Islet of Langerhans (tissue), 1 donor: ENCODE results near the gene NOP58.
"Not testable (repeated sequence)": the region's sequence is repeated elsewhere in the genome, so short reads cannot be mapped to it uniquely, and the experiment has no call there.

Source experiments
- FAIRE-seq: peaks from one replicate; lab custom pipeline; 2011; peaks lifted over from hg19 to GRCh38; lab: Jason Lieb, UNC

NOP58 gene

DNA sequence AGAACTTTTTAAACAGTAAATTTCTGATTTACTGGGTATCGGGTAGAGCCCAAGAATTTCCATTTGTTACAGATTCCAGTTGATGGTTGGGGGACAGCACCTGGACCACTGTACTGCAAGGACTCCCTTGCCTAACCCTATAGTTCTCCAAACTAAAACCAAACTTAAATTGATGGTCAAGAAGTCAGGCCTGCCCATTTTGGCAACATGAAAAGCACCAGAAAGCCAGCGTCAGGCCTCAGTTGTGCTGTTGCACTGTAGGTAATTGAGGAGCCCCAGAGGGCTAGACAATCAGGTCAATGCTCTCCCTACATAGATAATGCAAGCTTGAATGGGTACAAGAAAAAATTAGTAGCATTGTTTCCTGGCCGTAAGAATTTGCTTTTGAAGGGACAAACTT, 40.5 kb downstream of the NOP58 start:
- FAIRE-seq = no peak

DNA sequence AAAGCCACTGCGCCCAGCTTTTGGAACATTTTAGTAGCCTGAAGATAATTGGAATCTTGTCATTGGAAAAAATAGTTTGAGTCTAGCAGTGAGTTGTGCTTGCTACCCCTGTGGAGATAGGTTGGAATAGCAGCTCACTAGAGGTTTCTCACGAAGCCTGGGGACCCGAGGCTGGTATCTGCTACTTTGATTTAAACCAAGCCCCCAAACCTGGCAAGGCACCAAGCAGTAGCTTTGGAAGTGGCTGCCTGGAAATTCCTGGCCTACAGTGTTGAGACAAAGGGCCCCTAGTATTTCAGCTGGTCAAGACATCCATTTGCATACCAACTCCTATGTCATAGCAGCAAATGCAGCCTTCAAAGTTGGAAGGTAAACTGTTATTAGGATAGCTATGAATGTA, 42.1 kb downstream of the NOP58 start:
- no peak for FAIRE-seq

DNA sequence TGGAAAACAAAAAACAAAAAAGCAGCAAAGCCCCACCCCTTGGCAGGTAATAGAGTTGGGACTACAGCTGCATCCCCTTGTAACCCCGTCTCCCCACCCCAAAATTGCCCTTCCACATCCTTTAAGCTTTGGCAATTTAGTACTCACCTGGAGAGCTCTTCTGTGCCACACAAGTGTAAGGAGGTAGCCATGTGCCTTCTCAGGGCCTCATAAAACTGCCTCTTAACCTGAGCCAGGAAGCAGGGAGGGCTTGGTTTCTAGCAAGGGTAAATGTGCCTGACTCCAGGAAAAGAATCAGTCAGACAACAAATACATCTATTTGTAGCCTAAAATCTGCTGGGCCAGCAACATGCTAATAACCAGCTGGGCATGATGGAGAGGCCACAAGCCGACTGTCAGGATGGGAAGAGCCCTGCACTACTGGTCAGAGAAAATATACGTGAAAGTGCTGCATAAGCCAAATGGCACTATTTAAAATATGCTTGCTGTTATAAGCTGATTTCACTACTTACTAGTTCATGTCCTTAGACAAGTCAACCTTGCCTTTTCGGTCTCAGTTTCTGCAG, 46.3 kb downstream of the NOP58 start:
- peak; percentile 95 for FAIRE-seq

DNA sequence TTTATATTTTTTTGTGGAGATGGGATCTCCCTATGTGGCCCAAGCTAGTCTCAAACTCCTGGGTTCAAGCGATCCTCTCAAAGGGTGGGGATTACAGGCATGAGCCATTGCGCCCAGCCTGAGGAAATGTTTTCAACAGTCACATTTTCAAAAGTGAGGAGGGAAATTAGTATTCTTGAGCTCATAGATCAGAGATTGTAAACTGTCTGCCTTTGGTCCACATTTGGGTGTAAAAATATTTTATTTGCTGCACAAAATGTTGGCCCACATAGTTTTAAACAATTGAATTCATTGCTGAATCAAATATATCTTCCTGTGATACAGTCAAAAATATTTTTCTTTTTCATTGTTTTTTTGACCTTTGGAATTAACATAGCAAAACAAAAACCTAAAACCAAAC, 48.6 kb downstream of the NOP58 start:
- no peak for FAIRE-seq

DNA sequence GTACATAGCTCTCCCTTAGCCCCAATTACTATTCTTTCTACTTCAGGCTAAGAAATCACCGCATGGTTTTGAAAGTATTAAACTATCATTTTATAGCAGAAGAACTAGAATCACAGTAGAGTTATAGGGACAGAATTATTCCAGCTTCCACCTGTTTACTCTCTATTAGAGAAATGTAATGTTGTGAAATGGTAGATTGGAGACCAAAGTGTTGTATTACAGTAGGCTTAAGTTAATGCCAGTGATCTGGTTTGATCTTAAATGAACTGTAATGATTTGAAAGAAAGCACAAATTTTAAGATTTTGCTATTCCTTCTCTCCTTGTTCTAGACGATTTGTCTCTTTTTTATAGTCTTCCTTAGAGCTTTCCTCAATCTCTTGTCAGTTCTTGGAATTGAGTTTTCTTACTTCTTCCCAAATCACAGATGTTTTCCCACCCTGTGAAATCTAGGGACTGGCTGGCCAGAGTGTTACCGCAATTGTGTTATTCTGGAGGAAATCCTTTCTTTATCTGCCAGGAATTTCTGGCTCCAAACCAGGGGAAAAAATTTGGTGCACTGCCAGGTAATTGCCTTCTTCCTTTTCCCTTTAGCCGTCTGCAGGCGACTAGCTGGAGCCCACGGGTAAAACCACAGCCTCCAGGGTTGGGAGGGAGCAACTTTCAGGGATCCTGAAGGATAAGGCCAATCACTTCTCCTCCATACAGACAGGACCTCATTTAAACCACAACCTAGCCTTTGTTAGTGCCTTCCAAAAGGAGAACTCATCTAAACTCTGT, 51.7 kb downstream of the NOP58 start:
- FAIRE-seq = no peak

DNA sequence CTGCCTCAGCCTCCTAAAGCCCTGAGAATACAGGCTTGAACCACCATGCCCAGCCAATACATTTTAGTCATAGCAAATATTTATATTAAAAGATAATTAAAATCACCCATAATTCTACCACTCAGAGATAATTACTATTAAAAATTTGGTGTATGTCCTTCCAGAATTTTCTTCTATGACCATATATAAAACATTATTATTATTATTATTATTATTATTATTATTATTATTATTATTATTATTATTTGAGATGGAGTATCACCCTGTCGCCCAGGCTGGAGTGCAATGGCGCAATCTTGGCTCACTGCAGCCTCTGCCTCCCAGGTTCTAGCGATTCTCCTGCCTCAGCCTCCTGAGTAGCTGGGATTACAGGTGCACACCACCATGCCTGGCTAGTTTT, 54.8 kb downstream of the NOP58 start:
- FAIRE-seq = not testable (repeated sequence)

DNA sequence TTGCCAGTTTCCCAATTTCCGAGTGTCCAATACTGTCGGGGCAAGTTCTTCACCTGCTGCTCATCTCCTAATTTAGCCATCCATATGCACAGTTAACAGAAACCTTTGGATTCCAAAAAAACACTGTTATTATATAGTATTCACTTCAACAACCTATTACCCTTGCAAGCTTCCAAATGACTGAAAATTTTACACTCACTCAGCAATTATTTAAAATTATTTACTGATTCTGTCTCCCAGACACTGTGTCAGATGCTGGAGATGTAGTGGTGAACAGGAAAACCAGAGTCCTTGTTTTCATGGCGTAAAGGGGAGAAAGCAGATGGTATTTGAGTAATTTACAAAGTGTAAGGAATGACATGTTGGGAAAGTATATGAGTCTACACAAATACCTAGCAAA, 56.9 kb downstream of the NOP58 start:
- FAIRE-seq = no peak

DNA sequence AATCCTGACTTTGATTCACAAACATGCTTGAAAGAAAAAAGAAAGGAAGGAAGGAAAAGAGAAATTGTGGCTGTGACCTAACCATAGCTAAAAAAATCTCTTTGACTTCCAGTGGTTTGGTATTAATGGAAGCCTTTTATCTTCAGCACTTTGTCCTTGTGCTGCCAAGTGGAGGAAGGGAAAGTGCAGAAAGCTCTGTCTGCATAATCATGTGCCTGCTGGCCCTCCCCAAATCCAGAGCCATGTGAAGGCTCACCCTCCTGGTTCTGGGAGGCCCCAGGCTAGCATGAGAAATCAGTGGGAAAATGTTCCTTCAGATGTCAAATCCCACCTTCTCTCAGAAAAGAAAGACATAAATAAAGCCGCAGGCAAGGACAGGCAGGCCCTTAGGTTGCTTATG, 62.3 kb downstream of the NOP58 start:
- no peak for FAIRE-seq

DNA sequence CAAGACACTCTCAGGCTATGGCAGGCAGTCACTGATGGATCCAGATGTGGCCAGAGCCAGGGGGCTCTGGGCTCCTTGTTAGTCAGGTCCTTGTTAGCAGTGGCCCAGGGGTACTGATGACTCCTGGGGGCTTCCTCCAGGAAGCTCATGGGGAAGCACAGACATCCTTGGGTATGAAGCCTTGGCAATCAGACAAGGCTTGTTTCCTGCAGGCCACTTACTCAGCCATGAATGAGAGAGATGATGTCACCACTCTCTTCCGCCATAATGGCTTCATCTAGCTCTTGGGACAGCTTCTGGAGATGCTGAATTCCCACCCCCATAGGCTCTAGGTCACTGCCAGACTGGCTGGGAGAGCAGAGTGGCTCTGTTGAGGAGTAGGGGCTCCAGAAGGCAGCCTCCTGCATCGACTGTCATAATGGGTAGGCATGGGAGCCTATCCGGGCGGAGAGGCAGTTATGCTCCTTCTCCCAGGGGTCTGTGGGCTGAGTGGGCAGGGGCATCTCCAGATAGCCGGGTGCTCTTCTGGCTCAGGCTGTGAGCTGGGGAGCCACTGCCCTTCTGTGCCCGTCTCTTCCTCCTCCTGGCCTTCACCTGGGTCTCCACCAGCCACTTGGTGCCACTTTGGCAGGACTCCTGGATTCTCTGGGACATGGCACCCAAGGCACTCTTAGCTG, 70.4 kb downstream of the NOP58 start:
- FAIRE-seq = no peak

DNA sequence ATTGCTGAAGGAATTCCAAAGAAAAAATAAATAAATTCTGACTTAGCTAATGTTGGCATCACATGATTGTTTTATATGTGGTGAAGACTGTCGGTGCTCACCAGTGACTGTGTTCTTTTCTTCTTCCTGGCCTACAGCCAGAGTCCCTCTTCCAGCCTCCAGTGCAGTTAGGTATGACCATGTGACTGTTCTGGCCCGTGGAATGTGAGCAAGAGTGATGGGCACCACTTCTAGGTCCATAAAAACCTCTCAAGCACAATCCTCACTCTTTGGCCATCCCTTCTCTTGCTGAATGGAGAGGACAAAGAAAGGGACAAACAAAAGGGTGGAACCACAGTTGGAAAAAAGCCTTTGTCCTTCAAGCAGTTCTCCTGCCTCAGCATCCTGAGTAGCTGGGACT, 71.6 kb downstream of the NOP58 start:
- no peak for FAIRE-seq

DNA sequence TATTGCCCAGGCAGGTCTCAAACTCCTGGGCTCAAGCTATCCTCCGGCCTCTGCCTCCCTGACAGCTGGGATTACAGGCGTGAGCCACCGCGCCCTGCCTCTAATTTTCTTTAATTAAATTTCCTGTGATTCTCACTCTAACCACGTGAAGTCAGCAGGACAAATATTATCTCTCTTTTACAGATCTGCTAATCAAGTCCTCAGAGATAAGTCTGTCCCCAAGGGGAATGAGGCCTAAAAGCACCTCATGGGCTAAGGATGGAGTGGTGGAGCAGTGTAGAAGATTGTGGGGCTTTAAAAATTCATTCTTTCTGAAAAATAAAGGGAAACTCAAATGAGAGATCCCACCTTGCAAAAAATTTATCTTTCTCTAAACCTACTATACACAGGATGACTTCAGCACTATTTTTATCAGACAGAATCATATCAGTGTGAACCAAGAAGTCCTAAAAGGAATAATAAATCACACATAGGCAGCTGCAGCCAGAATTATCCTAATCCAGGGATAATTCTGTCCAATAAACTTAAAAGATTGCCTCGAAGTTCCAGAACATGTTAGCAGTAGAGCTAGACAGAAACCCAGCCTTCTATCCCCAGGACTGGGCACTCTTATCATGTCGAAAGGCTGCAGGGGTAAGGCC, 72.3 kb downstream of the NOP58 start:
- no peak for FAIRE-seq

DNA sequence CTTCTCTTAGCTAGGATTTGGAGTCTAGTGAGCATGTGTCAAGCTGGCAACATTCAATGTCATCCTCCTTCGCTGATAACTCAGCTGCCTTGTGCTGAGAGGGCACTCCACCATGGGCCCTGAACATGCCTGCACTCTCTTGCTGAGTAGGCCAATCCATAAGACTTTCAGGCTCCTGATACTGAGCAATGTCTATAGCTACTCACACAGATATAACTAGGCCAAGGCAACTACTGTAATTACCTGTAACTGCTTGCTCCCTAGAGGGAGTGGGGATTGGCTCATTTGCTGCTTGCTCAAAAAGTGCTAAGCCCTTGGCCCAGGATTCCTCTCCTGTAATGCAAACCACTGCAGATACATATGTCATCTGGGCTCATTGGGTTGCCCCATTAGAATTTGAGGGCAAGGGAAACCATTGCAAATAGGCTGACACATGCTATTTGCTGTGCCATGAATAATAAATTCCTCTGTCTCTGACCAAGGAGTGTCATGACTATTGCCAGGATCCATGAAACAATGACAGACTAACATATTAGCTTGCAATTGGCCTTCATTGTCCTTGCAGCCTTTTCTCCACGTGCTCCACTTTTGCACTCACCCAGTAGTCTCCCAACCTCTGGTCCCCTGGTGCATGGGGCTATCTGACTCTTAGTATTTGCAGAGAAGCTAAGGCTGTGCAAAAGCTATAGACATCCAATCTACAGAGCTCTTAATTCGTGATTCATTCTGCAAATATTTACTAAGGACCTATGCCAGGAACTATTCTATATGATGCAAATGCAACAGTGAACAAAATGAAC, 73.7 kb downstream of the NOP58 start:
- FAIRE-seq = no peak

DNA sequence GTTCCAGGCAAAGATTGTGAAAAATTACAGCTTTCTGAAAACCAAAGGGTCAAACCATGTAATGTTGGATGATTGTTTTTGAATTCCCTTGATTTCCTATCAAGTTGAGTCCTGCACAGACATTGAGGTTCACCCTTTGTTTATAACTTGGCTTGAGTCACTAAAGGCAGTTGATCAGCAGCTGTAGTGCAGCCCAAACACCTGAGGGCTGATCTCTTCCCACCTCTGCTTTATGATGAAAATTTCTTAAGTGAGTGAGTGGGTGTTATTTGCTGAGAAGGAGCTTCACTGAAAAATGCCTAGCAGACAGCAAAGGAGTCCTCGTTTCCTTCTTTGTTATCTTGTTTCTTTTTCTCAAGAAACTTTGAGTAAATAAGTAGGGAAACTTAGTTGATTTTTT, 78.6 kb downstream of the NOP58 start:
- FAIRE-seq = no peak

DNA sequence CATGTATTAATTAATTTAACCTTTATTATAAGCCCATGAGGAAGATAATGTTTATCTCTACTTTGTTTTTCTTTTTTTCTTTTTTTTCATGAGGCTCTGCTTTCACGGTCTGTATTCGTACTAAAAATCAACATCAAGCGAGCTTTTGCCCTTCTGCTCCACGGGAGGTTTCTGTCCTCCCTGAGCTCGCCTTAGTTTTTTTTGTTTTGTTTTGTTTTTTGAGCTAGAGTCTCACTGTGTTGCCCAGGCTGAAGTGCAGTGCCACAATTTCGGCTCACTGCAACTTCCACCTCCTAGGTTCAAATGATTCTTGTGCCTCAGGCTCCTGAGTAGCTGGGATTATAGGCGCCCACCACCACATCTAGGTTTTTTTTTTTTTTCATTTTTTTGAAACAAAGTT, 80.6 kb downstream of the NOP58 start:
- no peak for FAIRE-seq
